SK-N-SH treated with all-trans-retinoic acid at 6 μM for 48 hours (cell line): Measurements from ENCODE around the gene LMBR1.

ENCODE experiments used
- ARNTL ChIP-seq: fragments of 450-650 bp; formaldehyde crosslinking; IDR thresholded peaks from 2 replicates; pipeline ENCODE4 v1.5.0; 2020; ENCODE audit warnings: low read depth, mild to moderate bottlenecking, moderate library complexity, borderline replicate concordance
- ESRRG ChIP-seq: fragments of 250-450 bp; sonication (Bioruptor Pico); IDR thresholded peaks from 2 replicates; pipeline ENCODE4 v1.6.1; 2021; ENCODE audit warnings: mild to moderate bottlenecking
- PPARA ChIP-seq: fragments of 250-450 bp; sonication (Bioruptor Pico); IDR thresholded peaks from 2 replicates; pipeline ENCODE4 v1.5.0; 2020; ENCODE audit warnings: mild to moderate bottlenecking, borderline replicate concordance
- RARB ChIP-seq: fragments of 250-450 bp; sonication (Bioruptor Pico); IDR thresholded peaks from 2 replicates; pipeline ENCODE4 v1.8.0; 2021; ENCODE audit warnings: mild to moderate bottlenecking, moderate library complexity
- SNAI2 ChIP-seq: fragments of 250-450 bp; sonication (Bioruptor Pico); IDR thresholded peaks from 2 replicates; pipeline ENCODE4 v1.5.0; 2020; ENCODE audit warnings: mild to moderate bottlenecking, moderate library complexity
- TOX ChIP-seq: fragments of 250-450 bp; sonication (Bioruptor Pico); IDR thresholded peaks from 2 replicates; pipeline ENCODE4 v1.8.0; 2021; ENCODE audit warnings: mild to moderate bottlenecking, moderate library complexity, borderline replicate concordance
- ZNF70 ChIP-seq: fragments of 450-650 bp; formaldehyde crosslinking; IDR thresholded peaks from 2 replicates; pipeline ENCODE4 v1.5.0; 2020; ENCODE audit warnings: mild to moderate bottlenecking, moderate library complexity
- ZNF8 ChIP-seq: fragments of 450-650 bp; formaldehyde crosslinking; IDR thresholded peaks from 2 replicates; pipeline ENCODE4 v1.5.0; 2020; ENCODE audit warnings: mild to moderate bottlenecking, moderate library complexity
- TF ChIP-seq, protein P1 (sequence below): fragments of 250-450 bp; sonication (Bioruptor Pico); IDR thresholded peaks from 2 replicates; pipeline ENCODE4 v1.8.0; 2021; ENCODE audit warnings: low read depth, mild to moderate bottlenecking, moderate library complexity, borderline replicate concordance

DNA sequence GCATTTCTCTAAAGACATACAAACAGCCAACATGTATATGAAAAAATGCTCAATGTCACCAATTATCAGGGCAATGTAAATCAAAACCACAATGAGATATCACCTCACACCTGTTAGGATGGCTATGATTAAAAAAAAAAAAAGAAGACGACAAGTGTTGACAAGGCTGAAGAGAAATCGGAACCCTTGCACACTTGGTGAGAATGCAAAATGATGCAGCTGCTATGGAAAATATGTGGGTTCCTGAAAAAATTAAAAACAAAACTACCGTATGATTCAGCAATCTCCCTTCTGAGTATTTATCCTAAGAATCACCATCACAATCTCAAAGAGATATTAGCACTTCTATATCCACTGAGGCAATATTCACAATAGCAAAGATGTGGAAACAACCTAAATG, 11.3 kb downstream of the LMBR1 start:
- TF ChIP-seq TOX (no peak), ZNF8 (CRISPR knock-in tag) (no peak), ESRRG (CRISPR knock-in tag) (no peak), RARB (no peak), ARNTL (CRISPR knock-in tag) (no peak), SNAI2 (CRISPR knock-in tag) (no peak), PPARA (no peak), ZNF70 (CRISPR knock-in tag) (no peak)
- TF ChIP-seq, protein P1, sequence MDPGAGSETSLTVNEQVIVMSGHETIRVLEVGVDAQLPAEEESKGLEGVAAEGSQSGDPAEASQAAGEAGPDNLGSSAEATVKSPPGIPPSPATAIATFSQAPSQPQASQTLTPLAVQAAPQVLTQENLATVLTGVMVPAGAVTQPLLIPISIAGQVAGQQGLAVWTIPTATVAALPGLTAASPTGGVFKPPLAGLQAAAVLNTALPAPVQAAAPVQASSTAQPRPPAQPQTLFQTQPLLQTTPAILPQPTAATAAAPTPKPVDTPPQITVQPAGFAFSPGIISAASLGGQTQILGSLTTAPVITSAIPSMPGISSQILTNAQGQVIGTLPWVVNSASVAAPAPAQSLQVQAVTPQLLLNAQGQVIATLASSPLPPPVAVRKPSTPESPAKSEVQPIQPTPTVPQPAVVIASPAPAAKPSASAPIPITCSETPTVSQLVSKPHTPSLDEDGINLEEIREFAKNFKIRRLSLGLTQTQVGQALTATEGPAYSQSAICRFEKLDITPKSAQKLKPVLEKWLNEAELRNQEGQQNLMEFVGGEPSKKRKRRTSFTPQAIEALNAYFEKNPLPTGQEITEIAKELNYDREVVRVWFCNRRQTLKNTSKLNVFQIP (CRISPR knock-in tag), result no peak
